ENCODE measurements around the gene FAM98B.

Gene FAM98B

DNA sequence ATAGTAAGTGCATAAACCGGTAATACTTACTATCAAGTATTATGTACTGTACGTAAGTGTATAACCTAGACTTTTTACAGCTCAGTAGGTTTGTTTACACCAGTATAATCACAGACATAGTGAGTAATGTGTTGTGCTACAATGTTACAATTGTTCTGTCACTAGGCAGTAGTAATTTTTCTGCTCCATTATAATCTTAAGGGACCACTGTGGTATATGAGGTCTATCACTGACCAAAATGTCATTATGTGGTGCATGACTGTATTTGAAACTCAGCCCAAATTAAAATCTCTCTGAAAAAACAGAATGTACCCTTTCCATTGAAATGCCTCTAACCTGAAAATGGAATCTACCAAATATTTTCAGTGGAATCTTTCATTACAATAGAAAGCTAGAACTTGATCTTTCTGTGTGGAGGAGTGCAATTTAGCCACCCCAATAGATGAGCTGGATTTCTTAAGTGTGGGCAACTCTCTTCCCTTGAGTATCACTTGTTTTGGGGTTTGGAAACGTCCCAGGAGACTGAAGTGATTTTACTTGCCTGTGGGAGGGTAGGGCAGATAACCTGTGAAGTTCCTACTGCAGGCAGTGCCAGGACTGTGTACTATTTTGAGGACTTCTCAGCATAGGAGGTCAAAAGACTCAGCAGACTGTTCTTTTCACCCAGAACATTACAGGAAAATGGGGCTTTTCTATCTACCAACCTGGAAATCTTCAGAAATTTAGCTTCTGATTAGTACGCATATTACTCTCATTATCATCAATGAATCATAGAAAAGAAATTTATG is 50.9 kb downstream of the FAM98B start:
- no peak overlapping the region for H3K4me3 ChIP-seq (ENCODE audit: low read depth, low read length)
- TF ChIP-seq, protein P1, sequence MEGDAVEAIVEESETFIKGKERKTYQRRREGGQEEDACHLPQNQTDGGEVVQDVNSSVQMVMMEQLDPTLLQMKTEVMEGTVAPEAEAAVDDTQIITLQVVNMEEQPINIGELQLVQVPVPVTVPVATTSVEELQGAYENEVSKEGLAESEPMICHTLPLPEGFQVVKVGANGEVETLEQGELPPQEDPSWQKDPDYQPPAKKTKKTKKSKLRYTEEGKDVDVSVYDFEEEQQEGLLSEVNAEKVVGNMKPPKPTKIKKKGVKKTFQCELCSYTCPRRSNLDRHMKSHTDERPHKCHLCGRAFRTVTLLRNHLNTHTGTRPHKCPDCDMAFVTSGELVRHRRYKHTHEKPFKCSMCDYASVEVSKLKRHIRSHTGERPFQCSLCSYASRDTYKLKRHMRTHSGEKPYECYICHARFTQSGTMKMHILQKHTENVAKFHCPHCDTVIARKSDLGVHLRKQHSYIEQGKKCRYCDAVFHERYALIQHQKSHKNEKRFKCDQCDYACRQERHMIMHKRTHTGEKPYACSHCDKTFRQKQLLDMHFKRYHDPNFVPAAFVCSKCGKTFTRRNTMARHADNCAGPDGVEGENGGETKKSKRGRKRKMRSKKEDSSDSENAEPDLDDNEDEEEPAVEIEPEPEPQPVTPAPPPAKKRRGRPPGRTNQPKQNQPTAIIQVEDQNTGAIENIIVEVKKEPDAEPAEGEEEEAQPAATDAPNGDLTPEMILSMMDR (IDR thresholded peaks at IDR 0.05; ENCODE audit: insufficient read depth, low read length, missing control alignments) = no peak
- no peak for DNase-seq (ENCODE audit: low read depth, low spot score)
- ChIA-PET CTCF (interaction anchor here (0.8 to 1.7 kb wide), 6 partner anchors 8 to 186 kb away, joined by 3 to 9 read pairs (median 4); partner anchors contain the start of gene RASGRP1), POLR2A (interaction anchor here (0.6 kb wide), 1 partner anchor 45 kb away, joined by 3 read pairs; no protein-coding TSS in a partner anchor)

DNA sequence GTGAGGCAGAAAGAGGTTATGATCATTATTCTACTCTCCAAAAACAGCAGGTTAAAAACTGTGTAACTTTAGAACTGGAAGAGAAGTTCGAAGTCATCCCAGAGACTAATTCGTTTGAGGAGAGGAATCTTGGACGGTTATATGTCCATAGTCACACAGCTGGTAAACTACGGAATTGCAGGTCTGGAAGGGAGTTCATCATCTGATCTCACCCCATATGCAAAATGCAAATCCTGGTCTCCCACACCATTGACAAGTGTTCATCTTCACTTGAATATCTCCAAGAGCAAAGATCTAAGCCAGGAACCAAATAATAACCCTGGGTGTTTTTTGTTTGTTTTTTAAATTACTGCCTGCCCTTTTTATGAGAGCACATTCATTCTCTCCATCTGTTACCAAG is 53.1 kb downstream of the FAM98B start:
- no peak overlapping the region for H3K4me3 ChIP-seq (ENCODE audit: low read depth, low read length)
- CTCF ChIA-PET = interaction anchor here (1.0 to 1.9 kb wide), 4 partner anchors 9 to 177 kb away, joined by 3 to 8 read pairs (median 3); no protein-coding TSS in a partner anchor
- TF ChIP-seq, protein P1 (IDR thresholded peaks at IDR 0.05; ENCODE audit: insufficient read depth, low read length, missing control alignments) = no peak
- no peak for DNase-seq (ENCODE audit: low read depth, low spot score)
- POLR2A ChIA-PET = interaction anchor here (0.7 to 1.0 kb wide), 2 partner anchors 8 to 17 kb away, joined by 4 read pairs; no protein-coding TSS in a partner anchor

DNA sequence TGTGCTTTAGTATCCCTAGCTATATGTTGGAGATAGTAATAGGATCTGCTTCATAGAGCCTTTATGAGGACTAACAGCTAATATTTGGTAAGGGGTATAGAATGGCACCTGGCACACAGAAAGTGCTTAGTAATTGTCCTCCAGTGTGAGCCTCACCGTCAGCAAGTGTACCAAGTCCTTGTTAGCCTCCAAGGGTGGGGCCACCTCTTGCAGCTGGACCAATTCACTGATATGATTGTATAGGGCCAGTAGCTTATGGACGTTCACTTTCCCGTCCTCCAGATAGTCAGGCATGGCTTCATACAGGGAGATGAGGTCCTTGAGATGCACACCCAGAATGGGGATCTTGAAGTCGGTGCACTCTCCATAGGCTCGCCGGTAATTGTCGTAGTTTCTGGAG is 53.6 kb downstream of the FAM98B start:
- H3K4me3 ChIP-seq (ENCODE audit: low read depth, low read length) = no peak overlapping the region
- TF ChIP-seq, protein P1 (IDR thresholded peaks at IDR 0.05; ENCODE audit: insufficient read depth, low read length, missing control alignments) = no peak
- ChIA-PET POLR2A (interaction anchor here (1.0 kb wide), 2 partner anchors 9 to 19 kb away, joined by 3 to 4 read pairs; no protein-coding TSS in a partner anchor), CTCF (interaction anchor here (1.0 to 1.9 kb wide), 3 partner anchors 11 to 177 kb away, joined by 3 to 8 read pairs (median 3); no protein-coding TSS in a partner anchor)
- DNase-seq (ENCODE audit: low read depth, low spot score) = no peak

DNA sequence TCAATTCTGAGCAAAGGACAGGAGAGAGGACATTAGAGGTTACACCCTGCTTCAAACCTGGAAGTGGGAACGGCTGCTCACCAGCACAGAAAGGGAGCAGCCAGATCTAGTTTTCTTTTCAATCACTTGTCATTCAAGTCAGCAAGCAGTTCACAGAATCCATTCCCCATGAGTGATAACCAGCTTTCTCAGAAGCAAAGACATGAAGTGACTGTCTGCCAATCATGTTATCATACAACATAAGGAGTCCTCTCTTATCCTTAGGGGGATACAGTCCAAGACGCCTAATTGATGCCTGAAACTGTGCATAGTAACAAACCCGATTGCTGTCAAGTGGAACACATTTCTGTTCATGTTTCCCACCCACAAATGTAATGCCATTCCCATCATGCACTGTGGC is 54.7 kb downstream of the FAM98B start:
- TF ChIP-seq, protein P1 (IDR thresholded peaks at IDR 0.05; ENCODE audit: insufficient read depth, low read length, missing control alignments) = no peak
- POLR2A ChIA-PET = interaction anchor here (1.0 kb wide), 1 partner anchor 18 kb away, joined by 3 read pairs; no protein-coding TSS in a partner anchor
- CTCF ChIA-PET = interaction anchor here (0.8 to 1.9 kb wide), 2 partner anchors 10 to 55 kb away, joined by 3 to 8 read pairs; no protein-coding TSS in a partner anchor
- no peak for DNase-seq (ENCODE audit: low read depth, low spot score)
- H3K4me3 ChIP-seq (ENCODE audit: low read depth, low read length) = no peak overlapping the region

DNA sequence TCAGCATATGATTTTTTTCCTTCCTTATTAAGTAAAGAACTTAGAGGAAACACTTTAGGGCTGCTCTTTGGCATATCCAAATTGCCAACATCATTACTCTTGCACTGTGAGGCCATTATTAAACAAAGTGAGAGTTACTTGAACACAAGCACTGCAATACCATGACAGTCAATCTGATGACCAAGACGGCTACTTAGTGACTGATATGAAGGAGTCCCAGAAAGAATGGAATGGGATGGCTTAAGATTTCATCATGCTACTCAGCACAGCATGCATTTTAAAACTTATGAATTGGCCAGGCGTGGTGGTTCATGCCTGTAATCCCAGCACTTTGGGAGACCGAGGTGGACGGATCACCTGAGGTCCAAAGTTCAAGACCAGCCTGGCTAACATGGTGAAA is 55.2 kb downstream of the FAM98B start:
- CTCF ChIA-PET = interaction anchor here (2.2 kb wide), 1 partner anchor 9 kb away, joined by 6 read pairs; no protein-coding TSS in a partner anchor
- POLR2A ChIA-PET = no interaction called here
- DNase-seq (ENCODE audit: low read depth, low spot score) = no peak
- TF ChIP-seq, protein P1 (IDR thresholded peaks at IDR 0.05; ENCODE audit: insufficient read depth, low read length, missing control alignments) = no peak
- H3K4me3 ChIP-seq (ENCODE audit: low read depth, low read length) = no peak overlapping the region

DNA sequence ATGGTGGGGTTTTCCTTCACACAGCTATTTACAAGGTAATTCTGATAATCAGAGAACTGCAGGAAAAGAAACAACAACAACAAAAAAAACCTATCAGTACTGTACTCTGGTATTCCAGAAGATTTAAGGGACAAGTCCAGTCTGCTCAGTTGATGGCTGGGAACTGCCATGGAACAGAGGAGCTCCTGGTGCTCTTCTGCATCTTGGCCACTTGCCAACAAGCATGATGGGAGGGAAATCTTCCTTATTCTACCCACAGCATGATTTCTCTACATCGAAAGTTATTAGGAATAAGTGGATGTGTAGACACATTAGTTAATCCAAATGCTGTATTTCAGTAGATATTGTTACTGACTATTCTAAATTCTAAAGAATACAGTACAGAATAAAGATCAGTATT is 59.0 kb downstream of the FAM98B start:
- H3K4me3 ChIP-seq (ENCODE audit: low read depth, low read length) = no peak overlapping the region
- ChIA-PET POLR2A (no interaction called here), CTCF (interaction anchor here (1.1 to 1.4 kb wide), 2 partner anchors 51 to 187 kb away, joined by 3 to 6 read pairs; no protein-coding TSS in a partner anchor)
- TF ChIP-seq, protein P1 (IDR thresholded peaks at IDR 0.05; ENCODE audit: insufficient read depth, low read length, missing control alignments) = no peak
- no peak for DNase-seq (ENCODE audit: low read depth, low spot score)
